ENCODE measurements around the gene VKORC1. TPM values are rescaled to one million over a fixed set of nuclear protein-coding genes. Genes with fewer than 3 reads are reported as not detected.
A peak's percentile ranks its signal among the peaks of the same experiment; 100 is the strongest.

The VKORC1 gene
- total RNA-seq, 1 donor from 2014 or later: 32.6 TPM

DNA sequence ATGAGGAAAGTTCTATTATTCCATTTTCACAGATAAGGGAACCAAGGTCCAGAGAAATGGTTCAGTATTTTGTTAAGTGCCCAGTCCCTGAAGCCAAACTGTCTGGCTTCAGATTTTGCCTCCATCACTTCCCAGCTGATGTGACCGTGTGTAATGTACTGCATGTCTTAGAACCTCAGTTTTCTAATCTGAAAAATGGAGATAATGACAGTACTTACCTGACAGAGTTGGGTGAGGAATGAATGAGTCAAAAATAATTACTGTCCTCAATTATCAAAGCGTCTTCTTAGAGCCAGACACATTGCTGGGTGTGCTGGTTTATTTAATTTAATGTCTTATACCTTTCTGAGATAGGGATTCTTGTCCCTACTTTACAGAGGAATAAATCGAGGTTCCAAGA, 27.3 kb downstream of the VKORC1 start:
- Histone ChIP-seq H3K36me3 (ENCODE audit: control insufficient read depth, insufficient read depth, low read length) (peaks cover 6% of the 10 kb centered on the region), H3K4me3 (ENCODE audit: low read depth, low read length) (no peak overlapping the region), H3K27me3 (ENCODE audit: control insufficient read depth, insufficient read depth, low read length) (no peaks in the 10 kb centered on the region)
- no peak for FAIRE-seq
- DNase-seq (ENCODE audit: low read depth): no peak
- TF ChIP-seq, protein P1, sequence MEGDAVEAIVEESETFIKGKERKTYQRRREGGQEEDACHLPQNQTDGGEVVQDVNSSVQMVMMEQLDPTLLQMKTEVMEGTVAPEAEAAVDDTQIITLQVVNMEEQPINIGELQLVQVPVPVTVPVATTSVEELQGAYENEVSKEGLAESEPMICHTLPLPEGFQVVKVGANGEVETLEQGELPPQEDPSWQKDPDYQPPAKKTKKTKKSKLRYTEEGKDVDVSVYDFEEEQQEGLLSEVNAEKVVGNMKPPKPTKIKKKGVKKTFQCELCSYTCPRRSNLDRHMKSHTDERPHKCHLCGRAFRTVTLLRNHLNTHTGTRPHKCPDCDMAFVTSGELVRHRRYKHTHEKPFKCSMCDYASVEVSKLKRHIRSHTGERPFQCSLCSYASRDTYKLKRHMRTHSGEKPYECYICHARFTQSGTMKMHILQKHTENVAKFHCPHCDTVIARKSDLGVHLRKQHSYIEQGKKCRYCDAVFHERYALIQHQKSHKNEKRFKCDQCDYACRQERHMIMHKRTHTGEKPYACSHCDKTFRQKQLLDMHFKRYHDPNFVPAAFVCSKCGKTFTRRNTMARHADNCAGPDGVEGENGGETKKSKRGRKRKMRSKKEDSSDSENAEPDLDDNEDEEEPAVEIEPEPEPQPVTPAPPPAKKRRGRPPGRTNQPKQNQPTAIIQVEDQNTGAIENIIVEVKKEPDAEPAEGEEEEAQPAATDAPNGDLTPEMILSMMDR (IDR thresholded peaks at IDR 0.05; ENCODE audit: insufficient read depth, low read length, severe bottlenecking): no peak

DNA sequence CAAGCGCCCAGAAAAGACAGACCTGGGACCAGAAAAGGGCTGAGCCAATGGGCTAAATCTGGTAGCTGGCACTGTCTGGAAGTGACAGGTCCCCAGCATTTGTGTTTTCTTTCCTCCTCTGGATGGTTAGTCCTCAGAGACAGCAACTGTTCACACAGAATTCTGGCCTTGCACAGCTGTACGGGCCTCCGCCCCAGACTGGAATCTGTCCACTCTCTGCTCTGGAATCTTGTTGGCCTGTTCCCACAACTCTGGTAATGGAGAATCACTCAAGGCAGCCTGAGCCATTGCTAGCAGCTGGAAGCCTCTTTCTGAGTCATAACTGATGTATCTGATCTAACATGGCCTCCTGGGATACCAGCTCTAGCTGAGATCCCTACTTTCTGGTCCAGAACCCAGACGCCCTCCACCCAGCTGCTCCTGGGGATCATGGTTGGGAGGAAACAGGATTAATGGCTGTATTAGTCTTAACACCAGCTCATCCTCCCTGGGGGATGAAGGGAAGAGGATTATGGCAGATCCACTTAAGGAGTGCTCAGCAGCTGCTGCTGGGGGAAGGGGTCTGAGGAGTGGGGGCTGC, 29.6 kb downstream of the VKORC1 start:
- TF ChIP-seq, protein P1 (IDR thresholded peaks at IDR 0.05; ENCODE audit: insufficient read depth, low read length, severe bottlenecking): no peak
- FAIRE-seq: peak; percentile 47
- peak; percentile 84 for DNase-seq (ENCODE audit: low read depth)
- H3K27me3 ChIP-seq (ENCODE audit: control insufficient read depth, insufficient read depth, low read length): no peaks in the 10 kb centered on the region
- peaks cover 14% of the 10 kb centered on the region for H3K36me3 ChIP-seq (ENCODE audit: control insufficient read depth, insufficient read depth, low read length)
- H3K4me3 ChIP-seq (ENCODE audit: low read depth, low read length): no peak overlapping the region

GRCh38 chr16:31063843-31064611, 30.6 kb downstream of the VKORC1 start:
- TF ChIP-seq, protein P1 (IDR thresholded peaks at IDR 0.05; ENCODE audit: insufficient read depth, low read length, severe bottlenecking): no peak
- no peaks in the 10 kb centered on the region for H3K27me3 ChIP-seq (ENCODE audit: control insufficient read depth, insufficient read depth, low read length)
- peaks cover 14% of the 10 kb centered on the region for H3K36me3 ChIP-seq (ENCODE audit: control insufficient read depth, insufficient read depth, low read length)
- no peak overlapping the region for H3K4me3 ChIP-seq (ENCODE audit: low read depth, low read length)
- DNase-seq (ENCODE audit: low read depth) (no peak), FAIRE-seq (no peak)

DNA sequence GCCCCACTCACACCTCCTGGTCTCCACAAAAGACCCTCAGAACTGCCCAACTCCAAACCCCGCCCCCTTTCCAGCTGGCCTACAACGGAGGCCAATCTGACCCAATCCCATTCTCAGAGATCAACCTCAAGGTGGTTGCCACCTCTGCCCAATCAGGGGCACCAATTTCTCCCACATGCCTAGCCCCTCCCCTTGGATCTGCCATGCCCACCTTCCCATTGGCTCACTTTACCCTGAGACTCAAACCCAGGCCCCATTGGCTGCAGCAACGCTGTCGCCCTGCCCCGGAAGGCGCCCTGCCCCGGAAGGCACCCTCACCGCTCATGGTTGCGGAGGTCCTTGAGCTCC, 31.1 kb downstream of the VKORC1 start:
- FAIRE-seq: no peak

GRCh38 chr16:31061813-31062440, 32.7 kb downstream of the VKORC1 start:
- FAIRE-seq (no peak), DNase-seq (ENCODE audit: low read depth) (no peak)
- Histone ChIP-seq H3K36me3 (ENCODE audit: control insufficient read depth, insufficient read depth, low read length) (peaks cover 14% of the 10 kb centered on the region), H3K4me3 (ENCODE audit: low read depth, low read length) (no peak overlapping the region), H3K27me3 (ENCODE audit: control insufficient read depth, insufficient read depth, low read length) (no peaks in the 10 kb centered on the region)
- TF ChIP-seq, protein P1 (IDR thresholded peaks at IDR 0.05; ENCODE audit: insufficient read depth, low read length, severe bottlenecking): no peak

More for the DNA sequence above, 31.1 kb downstream of the VKORC1 start:
- H3K4me3 ChIP-seq (ENCODE audit: low read depth, low read length): no peak overlapping the region
- H3K27me3 ChIP-seq (ENCODE audit: control insufficient read depth, insufficient read depth, low read length): no peaks in the 10 kb centered on the region
- TF ChIP-seq, protein P1 (IDR thresholded peaks at IDR 0.05; ENCODE audit: insufficient read depth, low read length, severe bottlenecking): no peak
- no peak for DNase-seq (ENCODE audit: low read depth)
- H3K36me3 ChIP-seq (ENCODE audit: control insufficient read depth, insufficient read depth, low read length): peaks cover 14% of the 10 kb centered on the region
